CD4-positive, alpha-beta T cell (primary cell): ENCODE data around the gene CHST15. TPM values are rescaled to one million over a fixed set of nuclear protein-coding genes. Genes with fewer than 3 reads are reported as not detected.
A peak's percentile ranks its signal among the peaks of the same experiment; 100 is the strongest.

ENCODE experiments used
- ATAC-seq: fragments of 200-7000 bp; cut with Tn5 transposase; one replicate; pipeline ENCODE4 v1.10.0; 2022; ENCODE audit warnings: mild to moderate bottlenecking; ENCODE audit not compliant: poor library complexity
- CTCF ChIA-PET: fragments of 350-600 bp; sonication (Branson Sonifier 250); formaldehyde crosslinking; loops from one replicate; lab custom pipeline; 2021; ENCODE audit warnings: antibody characterized with exemption, inconsistent platforms; lab: Charles Lee
- POLR2A ChIA-PET: fragments of 350-600 bp; sonication (Branson Sonifier 250); formaldehyde crosslinking; loops from one replicate; lab custom pipeline; 2021; ENCODE audit warnings: antibody characterized with exemption, inconsistent platforms; lab: Charles Lee
- DNase-seq, 14 experiments: peaks; one replicate each; pipeline ENCODE4 v3.0.0-alpha.2; 2013 to 2020; ENCODE audit warnings: mixed read lengths in 2 of 14
- H3K27ac ChIP-seq, 2 donors: one replicate each; pipeline versions ENCODE4 v1.5.1 to v1.7.0; 2013; ENCODE audit warnings: low read length in 2 of 2, low read depth in 1 of 2, mild to moderate bottlenecking in 1 of 2
- H3K27me3 ChIP-seq, 2 experiments: 1 replicate in 1 of 2; 2 replicates in 1 of 2; pipeline versions ENCODE4 v1.6.1 to v1.7.0; 2013; ENCODE audit warnings: low read length in 2 of 2, control low read depth in 1 of 2, mild to moderate bottlenecking in 1 of 2, moderate library complexity in 1 of 2; ENCODE audit not compliant: insufficient read depth in 2 of 2, control insufficient read depth in 1 of 2
- H3K36me3 ChIP-seq: one replicate; pipeline ENCODE4 v1.6.1; 2013; ENCODE audit warnings: low read length, control low read depth; ENCODE audit not compliant: insufficient read depth
- H3K4me1 ChIP-seq: one replicate; pipeline ENCODE4 v1.6.1; 2013; ENCODE audit warnings: low read length, control low read depth; ENCODE audit not compliant: insufficient read depth
- H3K4me3 ChIP-seq: one replicate; pipeline ENCODE4 v1.5.1; 2013; ENCODE audit warnings: mild to moderate bottlenecking, low read length, moderate library complexity
- H3K9me3 ChIP-seq, 2 experiments: 1 replicate in 1 of 2; 2 replicates in 1 of 2; pipeline versions ENCODE4 v1.6.1 to v1.7.0; 2013; ENCODE audit warnings: low read length in 2 of 2, mild to moderate bottlenecking in 2 of 2, control low read depth in 1 of 2, moderate library complexity in 1 of 2; ENCODE audit not compliant: control insufficient read depth in 1 of 2, insufficient read depth in 1 of 2
- H3K27ac Mint-ChIP-seq: one replicate; pipeline ENCODE4 v1.8.0; 2020; ENCODE audit warnings: mixed read lengths
- H3K27me3 Mint-ChIP-seq: one replicate; pipeline ENCODE4 v1.8.0; 2021; ENCODE audit warnings: mixed read lengths
- H3K36me3 Mint-ChIP-seq: one replicate; pipeline ENCODE4 v1.8.0; 2021; ENCODE audit warnings: low read depth, mixed read lengths
- H3K4me1 Mint-ChIP-seq: one replicate; pipeline ENCODE4 v1.8.0; 2021; ENCODE audit warnings: low read depth, mixed read lengths
- H3K4me3 Mint-ChIP-seq: one replicate; pipeline ENCODE4 v1.8.0; 2020; ENCODE audit warnings: mild to moderate bottlenecking, mixed read lengths
- H3K9me3 Mint-ChIP-seq: one replicate; pipeline ENCODE4 v1.8.0; 2020; ENCODE audit warnings: mixed read lengths
- intact Hi-C, 2 experiments: fragments of 100-400 bp; cut with DNase I in 1 of 2; cut with micrococcal nuclease in 1 of 2; formaldehyde crosslinking; loops; one replicate each; pipeline versions ENCODE4 v1.15.1 to v1.9.0; 2023 to 2025; cut with DNase I, micrococcal nuclease
- total RNA-seq, 174 experiments: library from RNA in 2 of 174; stranded (reverse) in 2 of 174; gene quantifications; one replicate each; pipeline ENCODE4 v1.2.3 and lab custom pipeline; 2021 to 2026
- TF ChIP-seq, protein P1 (sequence below): fragments of 200-600 bp; IDR thresholded peaks from one replicate; pipeline ENCODE4 v1.8.0; 2022; ENCODE audit warnings: antibody characterized with exemption, mild to moderate bottlenecking

Gene CHST15
- total RNA-seq, 2 experiments from 2014 or later = 0.42 to 0.52 TPM

DNA sequence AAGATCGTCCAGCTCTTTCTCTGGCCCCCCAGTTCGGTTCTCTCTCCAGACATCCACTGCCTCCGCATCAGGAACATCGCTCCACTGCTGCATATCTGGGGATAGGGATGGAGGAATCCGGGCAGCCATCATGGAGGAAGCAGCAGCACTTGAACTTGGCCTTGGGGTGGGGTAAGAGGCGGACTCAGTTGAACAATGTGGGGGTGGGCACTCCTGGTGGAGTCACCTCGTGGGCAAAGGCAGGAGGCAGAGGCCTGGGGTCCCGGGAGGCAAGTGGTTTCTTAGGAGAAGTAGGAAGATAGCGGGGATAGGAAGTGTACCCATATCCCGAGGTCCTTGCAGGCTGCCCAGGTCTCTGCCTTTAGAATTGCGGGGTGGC is 98.3 kb downstream of the CHST15 start:
- peaks cover 16% of the 10 kb centered on the region for H3K4me1 Mint-ChIP-seq
- no peak overlapping the region for H3K4me3 Mint-ChIP-seq
- TF ChIP-seq, protein P1, sequence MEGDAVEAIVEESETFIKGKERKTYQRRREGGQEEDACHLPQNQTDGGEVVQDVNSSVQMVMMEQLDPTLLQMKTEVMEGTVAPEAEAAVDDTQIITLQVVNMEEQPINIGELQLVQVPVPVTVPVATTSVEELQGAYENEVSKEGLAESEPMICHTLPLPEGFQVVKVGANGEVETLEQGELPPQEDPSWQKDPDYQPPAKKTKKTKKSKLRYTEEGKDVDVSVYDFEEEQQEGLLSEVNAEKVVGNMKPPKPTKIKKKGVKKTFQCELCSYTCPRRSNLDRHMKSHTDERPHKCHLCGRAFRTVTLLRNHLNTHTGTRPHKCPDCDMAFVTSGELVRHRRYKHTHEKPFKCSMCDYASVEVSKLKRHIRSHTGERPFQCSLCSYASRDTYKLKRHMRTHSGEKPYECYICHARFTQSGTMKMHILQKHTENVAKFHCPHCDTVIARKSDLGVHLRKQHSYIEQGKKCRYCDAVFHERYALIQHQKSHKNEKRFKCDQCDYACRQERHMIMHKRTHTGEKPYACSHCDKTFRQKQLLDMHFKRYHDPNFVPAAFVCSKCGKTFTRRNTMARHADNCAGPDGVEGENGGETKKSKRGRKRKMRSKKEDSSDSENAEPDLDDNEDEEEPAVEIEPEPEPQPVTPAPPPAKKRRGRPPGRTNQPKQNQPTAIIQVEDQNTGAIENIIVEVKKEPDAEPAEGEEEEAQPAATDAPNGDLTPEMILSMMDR = no peak
- DNase-seq (peak in 1 of 14 experiments; percentile 21), ATAC-seq (no peak)
- no peak overlapping the region for H3K27ac ChIP-seq
- ChIA-PET POLR2A (interaction anchor here (1.3 to 1.8 kb wide), 3 partner anchors 393 to 397 kb away, joined by 3 to 16 read pairs (median 4); no protein-coding TSS in a partner anchor), CTCF (interaction anchor here (0.6 to 4.2 kb wide), 11 partner anchors 8 to 424 kb away, joined by 3 to 69 read pairs (median 4); partner anchors contain the start of gene OAT)
- peaks cover 27 to 44% of the 10 kb centered on the region in 2 experiments for H3K27me3 ChIP-seq
- intact Hi-C loops = loop anchor here in 1 of 2 experiments (10.0 kb wide), 2 partner anchors 750 to 830 kb away; partner anchors contain the start of gene FAM53B
- no peaks in the 10 kb centered on the region for H3K36me3 Mint-ChIP-seq
- H3K9me3 ChIP-seq = no peaks in the 10 kb centered on the region
- peaks cover 78% of the 10 kb centered on the region for H3K27me3 Mint-ChIP-seq
- H3K4me3 ChIP-seq = peak overlapping the region; percentile 6
- H3K27ac Mint-ChIP-seq = no peak overlapping the region
- no peaks in the 10 kb centered on the region for H3K36me3 ChIP-seq
- peaks cover 17% of the 10 kb centered on the region for H3K4me1 ChIP-seq
- no peaks in the 10 kb centered on the region for H3K9me3 Mint-ChIP-seq

DNA sequence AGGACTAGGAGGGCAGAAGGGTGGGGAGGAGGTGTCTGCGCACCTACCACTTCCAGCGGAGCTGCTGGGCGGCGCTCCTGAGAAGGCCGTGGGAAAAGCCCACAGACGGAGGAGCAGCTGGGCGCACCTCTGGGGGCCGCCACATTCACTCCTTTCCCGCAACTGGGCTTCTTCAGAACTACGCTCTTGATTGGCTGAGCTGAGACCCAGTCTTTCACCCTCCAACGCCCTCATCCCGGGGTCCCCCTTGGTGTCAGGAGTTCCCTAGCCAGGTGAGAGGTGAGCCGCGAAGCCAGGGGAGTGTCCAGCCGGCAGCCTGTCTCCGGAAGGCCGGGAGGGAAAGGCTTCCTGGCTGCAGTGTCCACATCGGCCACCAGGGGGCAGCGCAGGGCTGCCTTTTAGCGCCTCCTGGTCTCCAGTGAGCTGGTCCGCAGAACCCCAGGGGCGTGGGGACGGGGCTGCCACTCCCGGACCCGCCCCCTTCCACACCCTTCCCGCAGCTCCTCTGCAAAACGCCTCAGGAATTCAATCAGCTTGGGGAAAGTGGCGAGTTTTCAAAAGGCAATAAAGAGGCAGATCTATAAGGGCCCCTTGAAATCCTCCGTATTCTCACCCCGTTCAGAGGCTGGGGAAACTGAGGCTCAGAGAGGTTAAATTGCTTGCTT is 98.8 kb downstream of the CHST15 start:
- Histone ChIP-seq H3K4me1 (peaks cover 17% of the 10 kb centered on the region), H3K27me3 (peaks cover 27 to 49% of the 10 kb centered on the region in 2 experiments), H3K27ac (no peak overlapping the region), H3K9me3 (no peaks in the 10 kb centered on the region), H3K4me3 (peak overlapping the region; percentile 6), H3K36me3 (no peaks in the 10 kb centered on the region)
- Mint-ChIP-seq H3K27ac (no peak overlapping the region), H3K4me1 (peaks cover 16% of the 10 kb centered on the region), H3K9me3 (no peaks in the 10 kb centered on the region), H3K27me3 (peaks cover 82% of the 10 kb centered on the region), H3K4me3 (peak overlapping the region; percentile 38), H3K36me3 (no peaks in the 10 kb centered on the region)
- intact Hi-C loops = loop anchor here (1.0 to 10.0 kb wide), 4 partner anchors 395 to 830 kb away; partner anchors contain the start of gene FAM53B (in 1 of the 2)
- TF ChIP-seq, protein P1 = peak; percentile 88
- ATAC-seq = peak; percentile 87
- ChIA-PET CTCF (interaction anchor here (0.6 to 4.2 kb wide), 12 partner anchors 8 to 424 kb away, joined by 3 to 69 read pairs (median 4); partner anchors contain the start of gene OAT), POLR2A (interaction anchor here (1.3 to 1.8 kb wide), 3 partner anchors 393 to 398 kb away, joined by 3 to 16 read pairs (median 4); no protein-coding TSS in a partner anchor)
- DNase-seq = peak; percentile 62 to 88 (median 74)

DNA sequence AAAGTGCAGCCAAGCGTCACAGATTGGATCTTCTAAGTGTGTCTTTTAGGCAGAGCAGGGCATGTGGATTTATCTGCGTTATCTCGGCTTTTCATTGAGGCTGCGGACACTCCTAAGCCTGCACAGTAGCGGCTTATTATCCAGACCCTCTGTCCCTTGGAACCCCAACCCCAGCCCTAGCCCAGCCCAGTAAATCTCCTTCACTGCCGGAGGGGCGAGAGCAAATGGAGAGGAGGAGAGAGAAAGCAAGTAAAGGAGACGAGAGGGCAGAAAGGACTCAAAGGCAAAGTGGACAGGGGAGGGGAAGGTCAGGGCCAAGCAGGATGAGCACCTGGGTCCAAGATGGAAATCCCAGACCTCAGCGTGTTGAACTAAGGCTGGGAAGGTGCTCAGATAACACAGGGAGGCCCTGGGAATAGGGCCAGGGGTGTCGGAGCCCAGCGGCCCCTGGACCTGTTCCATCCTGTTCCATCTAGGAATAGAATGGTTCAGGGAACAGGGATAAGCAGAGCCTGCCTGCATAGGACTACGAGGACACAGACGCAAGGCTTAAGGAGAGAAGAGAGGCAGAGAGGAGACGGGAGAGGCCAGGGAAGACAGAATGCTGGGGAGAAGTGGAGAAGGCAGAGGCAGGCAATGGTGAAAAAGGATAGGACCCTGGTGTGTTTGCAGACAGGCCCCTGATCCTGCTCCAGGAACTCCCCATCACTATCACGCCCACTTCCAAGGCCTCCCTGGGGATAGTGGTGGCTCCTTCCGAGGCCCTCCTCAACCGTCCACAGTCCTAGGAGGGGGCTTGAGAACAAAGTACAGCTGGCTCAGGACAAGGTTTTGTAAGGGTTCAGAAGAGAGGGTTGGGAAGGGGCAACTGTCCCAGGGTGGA is 99.6 kb downstream of the CHST15 start:
- no peak overlapping the region for H3K4me3 ChIP-seq
- Mint-ChIP-seq H3K4me1 (peaks cover 16% of the 10 kb centered on the region), H3K27ac (no peak overlapping the region)

More for the DNA sequence above, 99.6 kb downstream of the CHST15 start:
- intact Hi-C loops = loop anchor here (1.0 to 10.0 kb wide), 4 partner anchors 396 to 831 kb away; partner anchors contain the start of gene FAM53B (in 1 of the 2)
- H3K4me3 Mint-ChIP-seq = no peak overlapping the region
- Histone ChIP-seq H3K9me3 (no peaks in the 10 kb centered on the region), H3K36me3 (no peaks in the 10 kb centered on the region), H3K27ac (no peak overlapping the region), H3K4me1 (peaks cover 17% of the 10 kb centered on the region), H3K27me3 (peaks cover 27 to 49% of the 10 kb centered on the region in 2 experiments)
- DNase-seq (peak in 1 of 14 experiments; percentile 6), ATAC-seq (no peak)
- H3K36me3 Mint-ChIP-seq = no peaks in the 10 kb centered on the region
- no peaks in the 10 kb centered on the region for H3K9me3 Mint-ChIP-seq
- TF ChIP-seq, protein P1 = no peak
- ChIA-PET POLR2A (interaction anchor here (1.8 kb wide), 1 partner anchor 396 kb away, joined by 16 read pairs; no protein-coding TSS in a partner anchor), CTCF (interaction anchor here (0.6 to 4.2 kb wide), 7 partner anchors 8 to 425 kb away, joined by 3 to 69 read pairs (median 4); partner anchors contain the start of gene OAT)
- H3K27me3 Mint-ChIP-seq = peaks cover 89% of the 10 kb centered on the region
